Psoas muscle (tissue), 8 donors: ENCODE data around the gene PALLD. TPM values are rescaled to one million over a fixed set of nuclear protein-coding genes. Genes with fewer than 3 reads are reported as not detected.

Source experiments
- ATAC-seq, 4 donors: fragments of 200-7000 bp; cut with Tn5 transposase; one replicate each; pipeline ENCODE4 v1.9.1; 2020; ENCODE audit warnings: moderate library complexity in 3 of 4, mild to moderate bottlenecking in 2 of 4
- DNase-seq, 2 donors: peaks; one replicate each; pipeline ENCODE4 v3.0.0-alpha.2; 2020
- H3K27ac ChIP-seq: fragments of 200-600 bp; one replicate; pipeline ENCODE4 v1.8.0; 2022
- H3K27me3 ChIP-seq, 3 donors: fragments of 200-600 bp in 1 of 3; one replicate each; pipeline versions ENCODE4 v1.6.1 to v1.8.0; 2013 to 2022; ENCODE audit warnings: low read length in 2 of 3, mild to moderate bottlenecking in 2 of 3, moderate library complexity in 1 of 3; ENCODE audit not compliant: insufficient read depth in 3 of 3
- H3K36me3 ChIP-seq, 2 donors: fragments of 200-600 bp in 1 of 2; one replicate each; pipeline versions ENCODE4 v1.6.1 to v1.8.0; 2013 to 2022; ENCODE audit warnings: low read depth in 1 of 2, mild to moderate bottlenecking in 1 of 2, moderate library complexity in 1 of 2; ENCODE audit not compliant: insufficient read depth in 1 of 2
- H3K4me1 ChIP-seq: fragments of 200-600 bp; one replicate; pipeline ENCODE4 v1.8.0; 2022
- H3K4me3 ChIP-seq: fragments of 200-600 bp; one replicate; pipeline ENCODE4 v1.8.0; 2022; ENCODE audit warnings: mild to moderate bottlenecking
- H3K9me3 ChIP-seq: fragments of 200-600 bp; one replicate; pipeline ENCODE4 v1.8.0; 2022
- WGBS, 3 donors: extraction: QIAGEN DNeasy Blood & Tissue Kit; methylation state at CpG; one replicate each; pipeline versions ENCODE4 v1.1.6 to v1.1.7; 2013; 5-methylcytosine and 5-hydroxymethylcytosine counted together
- intact Hi-C, 2 donors: fragments of 100-400 bp; cut with DNase I; formaldehyde crosslinking; loops; one replicate each; pipeline versions ENCODE4 v1.11.0 to v1.14.2; 2022
- polyA plus RNA-seq, 3 donors: library from polyadenylated mRNA; stranded (reverse); fragments of 200-250 nt; gene quantifications; one replicate each; pipeline ENCODE4 v1.2.3, GENCODE V29; 2013
- total RNA-seq, 4 donors: library from RNA; stranded (reverse); fragmentation: NEBNext Ultra II Directional in 2 of 4; extraction: Animal tissue kit (Norgen Biotek cat#: 25700) in 2 of 4; gene quantifications; one replicate each; pipeline versions ENCODE4 v1.2.1 to v1.2.4, GENCODE V29; 2021 to 2023
- TF ChIP-seq, protein P1 (sequence below): fragments of 200-600 bp; IDR thresholded peaks from one replicate; pipeline ENCODE4 v1.8.0; 2022; ENCODE audit warnings: antibody characterized with exemption
- donor health status: healthy with polysubstance abuse.
- donor health status: DM: no; HTN: no; CAD: no; lungs with moderate emphysema.
- donor health status: Bipolar disorder and iron deficiency.
- donor health status: healthy.
- donor health status: DM: yes; HTN: yes; CAD: no.
- donor health status: DM: no; HTN: no; CAD: no.
- donor health status: DM: no; HTN: no; CAD: no.
- donor health status: DM: yes; HTN: yes; CAD: no.

PALLD gene
- total and polyA plus RNA-seq, 7 donors, result 19.2 to 245 (median 168) TPM

DNA sequence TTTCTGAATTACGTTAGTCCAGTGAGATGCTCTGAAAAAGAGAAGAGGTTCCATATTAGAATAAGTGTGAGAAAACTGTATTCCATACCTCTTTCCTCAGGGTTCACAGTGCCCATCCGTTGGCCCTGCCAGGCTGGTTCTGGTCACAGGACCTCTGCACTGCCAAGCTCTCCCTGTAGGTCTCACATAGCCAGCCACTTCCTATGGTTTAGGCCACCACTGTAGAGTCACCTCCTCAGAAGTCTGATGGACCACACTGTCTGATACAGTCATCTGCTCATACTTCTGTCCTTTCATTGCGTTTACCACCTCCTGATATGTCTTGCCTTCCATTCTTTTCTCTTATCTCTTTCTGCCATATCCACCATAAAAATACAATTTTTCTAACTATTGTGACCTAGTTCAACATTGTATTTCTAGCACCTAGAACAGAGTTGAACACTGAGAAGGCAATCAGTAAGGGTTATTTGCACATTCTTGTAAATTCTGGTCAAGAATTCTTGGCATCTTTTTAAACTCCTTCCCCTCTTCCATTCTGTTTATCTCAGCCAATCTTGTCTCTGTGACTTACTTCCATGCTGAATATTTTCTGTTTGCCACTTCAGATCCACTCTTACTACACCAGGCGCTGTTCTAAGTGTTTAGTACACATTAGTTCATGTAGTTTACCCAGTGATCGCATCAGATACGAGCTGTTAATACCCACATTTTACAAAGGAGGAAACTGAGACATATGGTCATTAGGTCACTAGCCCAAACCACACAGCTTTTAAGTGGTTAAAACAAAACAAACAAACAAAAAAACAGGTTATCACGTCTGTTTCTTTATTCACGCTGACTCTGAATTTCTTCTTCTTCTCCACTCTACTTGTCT is 387.6 kb downstream of the PALLD start:
- TF ChIP-seq, protein P1, sequence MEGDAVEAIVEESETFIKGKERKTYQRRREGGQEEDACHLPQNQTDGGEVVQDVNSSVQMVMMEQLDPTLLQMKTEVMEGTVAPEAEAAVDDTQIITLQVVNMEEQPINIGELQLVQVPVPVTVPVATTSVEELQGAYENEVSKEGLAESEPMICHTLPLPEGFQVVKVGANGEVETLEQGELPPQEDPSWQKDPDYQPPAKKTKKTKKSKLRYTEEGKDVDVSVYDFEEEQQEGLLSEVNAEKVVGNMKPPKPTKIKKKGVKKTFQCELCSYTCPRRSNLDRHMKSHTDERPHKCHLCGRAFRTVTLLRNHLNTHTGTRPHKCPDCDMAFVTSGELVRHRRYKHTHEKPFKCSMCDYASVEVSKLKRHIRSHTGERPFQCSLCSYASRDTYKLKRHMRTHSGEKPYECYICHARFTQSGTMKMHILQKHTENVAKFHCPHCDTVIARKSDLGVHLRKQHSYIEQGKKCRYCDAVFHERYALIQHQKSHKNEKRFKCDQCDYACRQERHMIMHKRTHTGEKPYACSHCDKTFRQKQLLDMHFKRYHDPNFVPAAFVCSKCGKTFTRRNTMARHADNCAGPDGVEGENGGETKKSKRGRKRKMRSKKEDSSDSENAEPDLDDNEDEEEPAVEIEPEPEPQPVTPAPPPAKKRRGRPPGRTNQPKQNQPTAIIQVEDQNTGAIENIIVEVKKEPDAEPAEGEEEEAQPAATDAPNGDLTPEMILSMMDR, result no peak
- H3K4me1 ChIP-seq, result peaks cover 67% of the 10 kb centered on the region
- ATAC-seq (no peak), DNase-seq (no peak)
- H3K27me3 ChIP-seq, result no peaks in the 10 kb centered on the region
- peak overlapping the region; percentile 73 for H3K27ac ChIP-seq
- H3K9me3 ChIP-seq, result no peaks in the 10 kb centered on the region
- intact Hi-C loops, result no loop called here
- no peak overlapping the region for H3K4me3 ChIP-seq
- peaks cover 0 to 23% of the 10 kb centered on the region in 2 donors for H3K36me3 ChIP-seq
- 88 to 92% (median 90%) methylated on average over 8 of the region's 8 CpGs for WGBS, 3 donors

DNA sequence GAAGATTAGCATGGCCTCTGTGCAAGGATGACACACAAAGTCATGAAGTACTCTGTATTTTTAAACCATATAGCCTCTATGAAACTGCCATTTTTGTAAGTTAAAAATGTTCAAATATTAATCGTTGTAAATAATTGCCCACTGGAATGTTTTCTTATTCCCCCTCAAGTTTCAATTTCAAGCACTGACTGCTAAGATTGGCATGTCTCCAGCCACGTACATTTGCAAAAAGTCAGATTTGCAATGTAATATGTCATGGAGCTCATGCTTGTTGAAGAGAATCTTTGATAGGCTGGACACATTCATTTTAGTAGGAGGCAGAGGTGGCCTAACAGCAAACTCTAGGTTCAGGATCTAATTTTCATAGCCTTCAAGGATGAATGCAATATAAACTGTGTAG is 388.5 kb downstream of the PALLD start:
- Histone ChIP-seq H3K4me1 (peaks cover 58% of the 10 kb centered on the region), H3K36me3 (peaks cover under 1 to 23% of the 10 kb centered on the region in 2 donors), H3K27me3 (no peaks in the 10 kb centered on the region), H3K9me3 (no peaks in the 10 kb centered on the region), H3K4me3 (no peak overlapping the region), H3K27ac (peak overlapping the region; percentile 73)
- WGBS, 3 donors, result 37 to 72% (median 50%) methylated on average over 2 of the region's 2 CpGs
- ATAC-seq (no peak), DNase-seq (no peak)
- intact Hi-C loops, result no loop called here
- TF ChIP-seq, protein P1, result no peak

DNA sequence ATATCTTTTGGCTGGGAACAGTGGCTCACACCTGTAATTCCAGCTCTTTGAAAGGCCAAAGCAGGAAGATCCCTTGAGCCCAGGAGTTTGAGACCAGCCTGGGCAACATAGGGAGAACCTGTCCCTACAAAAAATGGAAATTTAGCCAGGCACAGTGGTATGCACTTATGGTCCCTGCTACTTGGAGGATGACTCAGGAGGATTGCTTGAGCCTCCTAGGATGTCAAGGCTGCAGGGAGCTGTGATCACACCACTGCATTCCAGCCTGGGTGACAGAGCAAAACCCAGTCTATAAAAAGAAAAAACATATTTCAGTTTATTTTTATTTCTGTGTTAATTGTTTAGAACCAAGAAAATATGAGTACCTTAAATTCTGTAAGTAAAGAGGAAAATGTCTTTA is 389.5 kb downstream of the PALLD start:
- H3K27ac ChIP-seq, result peak overlapping the region; percentile 73

GRCh38 chr4:168887809-168888208 is 391.0 kb downstream of the PALLD start:
- Histone ChIP-seq H3K9me3 (no peaks in the 10 kb centered on the region), H3K27me3 (no peaks in the 10 kb centered on the region), H3K4me1 (peaks cover 64% of the 10 kb centered on the region), H3K4me3 (no peak overlapping the region), H3K36me3 (peaks cover 2 to 37% of the 10 kb centered on the region in 2 donors), H3K27ac (peak overlapping the region; percentile 73)
- TF ChIP-seq, protein P1, result no peak
- no peak for DNase-seq
- ATAC-seq, result no peak
- intact Hi-C loops, result no loop called here
- 72 to 75% (median 73%) methylated on average over 1 of the region's 1 CpG for WGBS, 3 donors

More for the DNA sequence above, 389.5 kb downstream of the PALLD start:
- DNase-seq, result no peak
- H3K36me3 ChIP-seq, result peaks cover 2 to 32% of the 10 kb centered on the region in 2 donors
- H3K4me1 ChIP-seq, result peaks cover 58% of the 10 kb centered on the region
- intact Hi-C loops, result no loop called here
- no peaks in the 10 kb centered on the region for H3K9me3 ChIP-seq
- ATAC-seq, result peak; percentile 77 to 88 (median 86)
- no peak overlapping the region for H3K4me3 ChIP-seq
- H3K27me3 ChIP-seq, result no peaks in the 10 kb centered on the region
- TF ChIP-seq, protein P1, result no peak
